HL-60 (cell line): ENCODE results near the gene DLG5.

Experiments used
- DNase-seq, 2 experiments: peaks; one replicate each; pipeline ENCODE4 v3.0.0-alpha.2; 2010 to 2020; ENCODE audit warnings: low read depth in 1 of 2, low spot score in 1 of 2
- H3K27ac ChIP-seq: fragments of 250-450 bp; sonication (Bioruptor Pico); replicated peaks from 2 replicates; pipeline ENCODE4 v1.5.1; 2020; ENCODE audit warnings: mild to moderate bottlenecking, moderate library complexity
- H3K27me3 ChIP-seq: fragments of 250-450 bp; sonication (Bioruptor Pico); 2 replicates; pipeline ENCODE4 v1.5.1; 2021; ENCODE audit warnings: mild to moderate bottlenecking, moderate library complexity; ENCODE audit not compliant: insufficient read depth, poor library complexity, severe bottlenecking
- H3K4me3 ChIP-seq: replicated peaks from 2 replicates; pipeline ENCODE4 v1.5.1; 2011; ENCODE audit warnings: mild to moderate bottlenecking, control low read depth, low read length; ENCODE audit not compliant: insufficient read depth
- GABPA ChIP-seq: IDR thresholded peaks from 2 replicates; pipeline ENCODE4 v1.6.1; 2012; ENCODE audit warnings: low read depth
- POLR2AphosphoS5 ChIP-seq: IDR thresholded peaks from 2 replicates; pipeline ENCODE4 v1.6.1; 2012; ENCODE audit warnings: low read depth
- SPI1 ChIP-seq: IDR thresholded peaks from 2 replicates; pipeline ENCODE4 v1.6.1; 2012; ENCODE audit warnings: low read depth, mild to moderate bottlenecking, borderline replicate concordance
- TF ChIP-seq, protein P1 (sequence below): IDR thresholded peaks from one replicate; pipeline ENCODE4 v1.5.1; 2011; ENCODE audit warnings: low read length, control low read depth, inconsistent platforms; ENCODE audit not compliant: insufficient read depth
- TF ChIP-seq, protein P2 (sequence below): IDR thresholded peaks from 2 replicates; pipeline ENCODE4 v1.6.1; 2012; ENCODE audit warnings: low read depth; ENCODE audit not compliant: insufficient replicate concordance

DLG5 gene

GRCh38 chr10:77791506-77791905 is 135.0 kb downstream of the DLG5 start:
- H3K27me3 ChIP-seq, result no peaks in the 10 kb centered on the region
- no peak for DNase-seq
- H3K4me3 ChIP-seq, result no peak overlapping the region
- TF ChIP-seq, protein P1, sequence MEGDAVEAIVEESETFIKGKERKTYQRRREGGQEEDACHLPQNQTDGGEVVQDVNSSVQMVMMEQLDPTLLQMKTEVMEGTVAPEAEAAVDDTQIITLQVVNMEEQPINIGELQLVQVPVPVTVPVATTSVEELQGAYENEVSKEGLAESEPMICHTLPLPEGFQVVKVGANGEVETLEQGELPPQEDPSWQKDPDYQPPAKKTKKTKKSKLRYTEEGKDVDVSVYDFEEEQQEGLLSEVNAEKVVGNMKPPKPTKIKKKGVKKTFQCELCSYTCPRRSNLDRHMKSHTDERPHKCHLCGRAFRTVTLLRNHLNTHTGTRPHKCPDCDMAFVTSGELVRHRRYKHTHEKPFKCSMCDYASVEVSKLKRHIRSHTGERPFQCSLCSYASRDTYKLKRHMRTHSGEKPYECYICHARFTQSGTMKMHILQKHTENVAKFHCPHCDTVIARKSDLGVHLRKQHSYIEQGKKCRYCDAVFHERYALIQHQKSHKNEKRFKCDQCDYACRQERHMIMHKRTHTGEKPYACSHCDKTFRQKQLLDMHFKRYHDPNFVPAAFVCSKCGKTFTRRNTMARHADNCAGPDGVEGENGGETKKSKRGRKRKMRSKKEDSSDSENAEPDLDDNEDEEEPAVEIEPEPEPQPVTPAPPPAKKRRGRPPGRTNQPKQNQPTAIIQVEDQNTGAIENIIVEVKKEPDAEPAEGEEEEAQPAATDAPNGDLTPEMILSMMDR, result no peak
- TF ChIP-seq SPI1 (no peak), POLR2AphosphoS5 (no peak), GABPA (no peak)
- TF ChIP-seq, protein P2, sequence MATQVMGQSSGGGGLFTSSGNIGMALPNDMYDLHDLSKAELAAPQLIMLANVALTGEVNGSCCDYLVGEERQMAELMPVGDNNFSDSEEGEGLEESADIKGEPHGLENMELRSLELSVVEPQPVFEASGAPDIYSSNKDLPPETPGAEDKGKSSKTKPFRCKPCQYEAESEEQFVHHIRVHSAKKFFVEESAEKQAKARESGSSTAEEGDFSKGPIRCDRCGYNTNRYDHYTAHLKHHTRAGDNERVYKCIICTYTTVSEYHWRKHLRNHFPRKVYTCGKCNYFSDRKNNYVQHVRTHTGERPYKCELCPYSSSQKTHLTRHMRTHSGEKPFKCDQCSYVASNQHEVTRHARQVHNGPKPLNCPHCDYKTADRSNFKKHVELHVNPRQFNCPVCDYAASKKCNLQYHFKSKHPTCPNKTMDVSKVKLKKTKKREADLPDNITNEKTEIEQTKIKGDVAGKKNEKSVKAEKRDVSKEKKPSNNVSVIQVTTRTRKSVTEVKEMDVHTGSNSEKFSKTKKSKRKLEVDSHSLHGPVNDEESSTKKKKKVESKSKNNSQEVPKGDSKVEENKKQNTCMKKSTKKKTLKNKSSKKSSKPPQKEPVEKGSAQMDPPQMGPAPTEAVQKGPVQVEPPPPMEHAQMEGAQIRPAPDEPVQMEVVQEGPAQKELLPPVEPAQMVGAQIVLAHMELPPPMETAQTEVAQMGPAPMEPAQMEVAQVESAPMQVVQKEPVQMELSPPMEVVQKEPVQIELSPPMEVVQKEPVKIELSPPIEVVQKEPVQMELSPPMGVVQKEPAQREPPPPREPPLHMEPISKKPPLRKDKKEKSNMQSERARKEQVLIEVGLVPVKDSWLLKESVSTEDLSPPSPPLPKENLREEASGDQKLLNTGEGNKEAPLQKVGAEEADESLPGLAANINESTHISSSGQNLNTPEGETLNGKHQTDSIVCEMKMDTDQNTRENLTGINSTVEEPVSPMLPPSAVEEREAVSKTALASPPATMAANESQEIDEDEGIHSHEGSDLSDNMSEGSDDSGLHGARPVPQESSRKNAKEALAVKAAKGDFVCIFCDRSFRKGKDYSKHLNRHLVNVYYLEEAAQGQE, result no peak
- no peak overlapping the region for H3K27ac ChIP-seq

- Histone ChIP-seq H3K27ac (no peak overlapping the region), H3K4me3 (no peak overlapping the region), H3K27me3 (no peaks in the 10 kb centered on the region)
- TF ChIP-seq SPI1 (no peak), GABPA (no peak), POLR2AphosphoS5 (no peak)
- TF ChIP-seq, protein P2, result no peak
- TF ChIP-seq, protein P1, result no peak
- no peak for DNase-seq
Observed at GRCh38 chr10:77789861-77790260, 136.7 kb downstream of the DLG5 start.

DNA sequence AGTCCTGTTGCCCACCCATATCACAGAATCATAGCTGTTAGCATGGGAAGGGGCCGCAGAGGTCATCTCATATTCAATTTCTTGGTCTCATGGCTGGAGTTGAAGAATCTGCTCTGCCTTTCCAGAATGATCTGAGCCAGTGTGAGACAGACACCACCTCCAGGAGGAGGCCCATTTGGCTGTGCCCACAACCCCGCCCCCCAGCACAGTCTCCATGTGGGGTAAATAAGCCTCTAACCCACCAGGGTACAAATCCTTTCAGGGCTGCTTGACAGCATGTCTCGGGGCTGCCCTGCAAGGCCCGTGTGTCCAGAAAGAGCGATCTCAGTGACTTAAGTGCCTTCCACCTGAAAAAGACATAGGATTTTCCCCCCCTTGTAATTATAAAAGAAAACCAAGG is 137.5 kb downstream of the DLG5 start:
- no peaks in the 10 kb centered on the region for H3K27me3 ChIP-seq
- H3K27ac ChIP-seq, result no peak overlapping the region
- H3K4me3 ChIP-seq, result no peak overlapping the region
- no peak for TF ChIP-seq POLR2AphosphoS5
- no peak for TF ChIP-seq GABPA
- no peak for DNase-seq

DNA sequence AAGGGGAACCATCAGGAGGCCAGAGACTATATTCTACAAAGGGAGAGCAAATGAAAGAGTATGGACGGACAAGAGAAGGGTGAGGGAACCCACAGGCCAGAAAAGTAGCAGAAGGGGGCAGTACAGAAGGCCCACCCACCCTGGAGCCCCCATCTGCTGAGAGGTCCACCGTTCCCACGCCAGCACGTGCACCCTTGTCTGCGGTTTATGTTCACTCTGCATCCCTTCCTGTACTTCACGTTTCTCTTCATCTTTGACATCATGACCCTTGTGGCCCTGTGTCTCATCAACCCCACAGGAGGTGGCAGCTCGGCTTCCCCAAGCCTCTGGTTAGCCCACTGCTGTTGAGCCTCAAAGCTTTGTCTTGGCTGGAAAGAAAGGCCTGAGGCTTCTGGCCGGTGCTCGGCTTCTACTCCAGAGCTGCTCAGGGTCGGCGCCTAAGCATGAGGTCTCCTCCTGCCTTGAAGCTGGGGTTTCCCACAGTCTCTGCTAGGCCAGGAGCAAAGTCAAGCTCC is 138.0 kb downstream of the DLG5 start:
- DNase-seq, result no peak
- TF ChIP-seq, protein P2, result no peak
- TF ChIP-seq POLR2AphosphoS5 (no peak), GABPA (no peak), SPI1 (no peak)
- TF ChIP-seq, protein P1, result no peak
- Histone ChIP-seq H3K27me3 (no peaks in the 10 kb centered on the region), H3K27ac (no peak overlapping the region), H3K4me3 (no peak overlapping the region)
